BE2C (cell line): Measurements from ENCODE around the gene AMOTL2.

Experiments
- DNase-seq: peaks from one replicate; pipeline ENCODE4 v3.0.0-alpha.2; 2020
- H3K27me3 ChIP-seq: fragments of 250-450 bp; sonication (Bioruptor Pico); 2 replicates; pipeline ENCODE4 v1.5.1; 2020; ENCODE audit warnings: mild to moderate bottlenecking
- H3K36me3 ChIP-seq: fragments of 250-450 bp; sonication (Bioruptor Pico); 2 replicates; pipeline ENCODE4 v1.5.1; 2020; ENCODE audit warnings: mild to moderate bottlenecking
- H3K4me1 ChIP-seq: fragments of 250-450 bp; sonication (Bioruptor Pico); 2 replicates; pipeline ENCODE4 v1.5.1; 2020
- H3K4me3 ChIP-seq: 2 replicates; pipeline ENCODE4 v1.5.1; 2011; ENCODE audit warnings: low read depth, low read length
- H3K9me3 ChIP-seq: fragments of 250-450 bp; sonication (Bioruptor Pico); 2 replicates; pipeline ENCODE4 v1.5.1; 2020
- TF ChIP-seq, protein P1 (sequence below): IDR thresholded peaks from 2 replicates; pipeline ENCODE4 v1.5.1; 2012; ENCODE audit warnings: mild to moderate bottlenecking, low read depth, low read length

The AMOTL2 gene

DNA sequence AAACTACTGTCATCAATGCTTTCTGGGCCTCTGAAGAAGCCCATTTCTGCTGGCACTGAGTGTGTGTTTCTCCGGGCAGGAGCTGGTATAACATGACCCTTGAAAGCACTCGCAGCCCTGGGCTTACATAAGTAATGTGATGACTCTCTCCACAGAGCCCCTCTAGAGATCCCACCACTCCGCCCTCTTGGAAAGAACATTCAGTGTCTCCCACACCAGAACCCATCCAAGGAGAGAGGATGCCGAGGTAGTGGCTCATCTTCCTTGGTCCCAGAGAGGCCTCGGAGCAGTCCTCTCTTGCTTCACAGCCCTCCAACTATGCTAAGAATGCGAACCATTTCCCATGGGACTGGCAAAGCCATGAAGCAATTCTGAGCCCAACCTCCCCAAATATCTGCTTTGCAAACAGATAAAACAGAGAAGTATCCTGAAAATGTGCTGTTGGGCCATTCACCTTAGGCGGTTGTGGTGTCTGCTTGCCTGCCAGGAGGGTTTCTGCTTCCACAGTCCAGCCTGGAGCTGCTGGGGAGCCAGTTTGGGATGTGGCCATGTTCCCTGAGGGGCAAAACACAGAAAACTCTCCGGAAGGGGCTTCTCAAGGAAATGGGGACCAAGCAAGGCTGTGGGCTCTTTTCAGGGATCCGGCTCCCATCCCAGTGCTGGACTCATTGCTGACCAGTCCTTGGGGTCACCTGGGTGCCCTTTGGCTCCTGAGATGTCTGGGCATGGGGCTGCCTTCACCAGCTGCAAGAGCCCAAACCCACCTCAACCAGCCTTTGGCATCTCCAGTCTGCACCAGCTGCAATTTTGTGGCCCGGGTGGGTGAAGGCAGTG, 47.3 kb downstream of the AMOTL2 start:
- Histone ChIP-seq H3K9me3 (no peaks in the 10 kb centered on the region), H3K27me3 (no peaks in the 10 kb centered on the region; the same call in 1 of the 2 replicates), H3K4me1 (no peaks in the 10 kb centered on the region), H3K36me3 (no peaks in the 10 kb centered on the region), H3K4me3 (no peak overlapping the region)
- DNase-seq: no peak
- TF ChIP-seq, protein P1, sequence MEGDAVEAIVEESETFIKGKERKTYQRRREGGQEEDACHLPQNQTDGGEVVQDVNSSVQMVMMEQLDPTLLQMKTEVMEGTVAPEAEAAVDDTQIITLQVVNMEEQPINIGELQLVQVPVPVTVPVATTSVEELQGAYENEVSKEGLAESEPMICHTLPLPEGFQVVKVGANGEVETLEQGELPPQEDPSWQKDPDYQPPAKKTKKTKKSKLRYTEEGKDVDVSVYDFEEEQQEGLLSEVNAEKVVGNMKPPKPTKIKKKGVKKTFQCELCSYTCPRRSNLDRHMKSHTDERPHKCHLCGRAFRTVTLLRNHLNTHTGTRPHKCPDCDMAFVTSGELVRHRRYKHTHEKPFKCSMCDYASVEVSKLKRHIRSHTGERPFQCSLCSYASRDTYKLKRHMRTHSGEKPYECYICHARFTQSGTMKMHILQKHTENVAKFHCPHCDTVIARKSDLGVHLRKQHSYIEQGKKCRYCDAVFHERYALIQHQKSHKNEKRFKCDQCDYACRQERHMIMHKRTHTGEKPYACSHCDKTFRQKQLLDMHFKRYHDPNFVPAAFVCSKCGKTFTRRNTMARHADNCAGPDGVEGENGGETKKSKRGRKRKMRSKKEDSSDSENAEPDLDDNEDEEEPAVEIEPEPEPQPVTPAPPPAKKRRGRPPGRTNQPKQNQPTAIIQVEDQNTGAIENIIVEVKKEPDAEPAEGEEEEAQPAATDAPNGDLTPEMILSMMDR: no peak

GRCh38 chr3:134326126-134326525, 48.1 kb downstream of the AMOTL2 start:
- no peaks in the 10 kb centered on the region; the same call in 1 of the 2 replicates for H3K27me3 ChIP-seq
- no peaks in the 10 kb centered on the region for H3K36me3 ChIP-seq
- TF ChIP-seq, protein P1: no peak
- no peak overlapping the region for H3K4me3 ChIP-seq
- DNase-seq: no peak
- no peaks in the 10 kb centered on the region for H3K4me1 ChIP-seq
- H3K9me3 ChIP-seq: no peaks in the 10 kb centered on the region

DNA sequence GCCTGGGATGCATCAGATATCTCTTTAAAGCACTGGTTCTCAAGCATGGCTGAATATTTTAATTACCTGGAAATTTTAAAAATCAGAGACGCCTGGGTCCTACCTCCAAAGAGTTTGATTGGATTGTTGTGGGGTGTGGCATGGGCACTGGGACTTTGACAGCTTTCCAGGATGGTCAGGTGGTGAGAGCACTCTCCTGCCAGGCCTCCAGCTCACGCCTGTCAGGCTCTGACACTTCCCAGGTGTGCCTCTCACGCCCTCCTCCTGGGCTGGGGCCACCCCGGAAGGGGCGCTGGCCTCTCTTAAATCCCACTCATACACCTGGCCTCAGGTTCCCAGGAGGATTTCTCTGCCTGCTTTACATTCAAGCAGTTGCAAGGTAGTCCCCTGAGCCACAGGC, 48.5 kb downstream of the AMOTL2 start:
- Histone ChIP-seq H3K36me3 (no peaks in the 10 kb centered on the region), H3K9me3 (no peaks in the 10 kb centered on the region), H3K4me3 (no peak overlapping the region), H3K4me1 (no peaks in the 10 kb centered on the region), H3K27me3 (no peaks in the 10 kb centered on the region; the same call in 1 of the 2 replicates)
- DNase-seq: no peak
- TF ChIP-seq, protein P1: no peak

- Histone ChIP-seq H3K4me3 (no peak overlapping the region), H3K9me3 (no peaks in the 10 kb centered on the region), H3K36me3 (no peaks in the 10 kb centered on the region), H3K27me3 (no peaks in the 10 kb centered on the region; the same call in 1 of the 2 replicates), H3K4me1 (no peaks in the 10 kb centered on the region)
- no peak for DNase-seq
- TF ChIP-seq, protein P1: no peak
These were observed 49.1 kb downstream of the AMOTL2 start for GRCh38 chr3:134325061-134325705.

GRCh38 chr3:134323966-134324962, 50.0 kb downstream of the AMOTL2 start:
- no peak for DNase-seq
- H3K9me3 ChIP-seq: no peaks in the 10 kb centered on the region
- H3K4me3 ChIP-seq: no peak overlapping the region
- no peaks in the 10 kb centered on the region for H3K4me1 ChIP-seq
- H3K36me3 ChIP-seq: no peaks in the 10 kb centered on the region
- H3K27me3 ChIP-seq: no peaks in the 10 kb centered on the region; the same call in 1 of the 2 replicates
- TF ChIP-seq, protein P1: no peak
